ENCODE measurements around the gene PTPRR. TPM values are rescaled to one million over a fixed set of nuclear protein-coding genes. Genes with fewer than 3 reads are reported as not detected.

PTPRR gene
- total RNA-seq, 1 experiment from 2014 or later: 1.3 TPM

DNA sequence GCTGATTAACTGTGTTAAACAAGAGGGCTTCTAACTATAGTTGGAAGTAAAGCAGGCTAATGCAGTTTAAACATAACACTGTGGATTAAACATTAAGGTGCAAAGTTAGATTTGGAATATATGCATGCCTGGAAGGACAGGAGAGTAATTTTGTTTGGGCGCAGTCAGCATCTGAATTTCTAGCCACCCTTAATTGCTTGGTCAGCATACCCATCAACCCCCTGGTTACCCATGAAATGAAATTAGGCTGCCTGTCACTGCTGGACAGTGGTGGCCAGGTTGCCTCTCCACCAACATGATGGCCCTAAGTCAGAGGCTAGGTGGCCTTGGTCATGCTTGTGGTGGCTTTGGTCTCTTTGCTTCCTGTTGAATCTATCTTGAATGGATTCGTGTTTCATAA is 253.3 kb downstream of the PTPRR start:
- Histone ChIP-seq H3K27me3 (replicated peaks; ENCODE audit: control insufficient read depth, insufficient read depth, low read length) (no peaks in the 10 kb centered on the region), H3K36me3 (ENCODE audit: control insufficient read depth, insufficient read depth, low read length) (no peaks in the 10 kb centered on the region), H3K4me3 (ENCODE audit: low read depth, low read length) (no peak overlapping the region), H3K4me1 (no peaks in the 10 kb centered on the region), H3K9me3 (no peaks in the 10 kb centered on the region)
- intact Hi-C loops (cut with micrococcal nuclease; ENCODE audit: unreplicated experiment): no loop called here
- H3K9me3 Mint-ChIP-seq (ENCODE audit: unreplicated experiment): no peaks in the 10 kb centered on the region
- ChIA-PET CTCF (no interaction called here), POLR2A (no interaction called here)
- H3K36me3 Mint-ChIP-seq (ENCODE audit: insufficient read depth, unreplicated experiment): no peaks in the 10 kb centered on the region
- BruUV-seq (replicated peaks): no TSS peak
- peaks cover 3% of the 10 kb centered on the region for H3K27me3 Mint-ChIP-seq (ENCODE audit: insufficient read depth, unreplicated experiment)
- no peak for DNase-seq
- no peak overlapping the region for H3K27ac Mint-ChIP-seq (ENCODE audit: unreplicated experiment)
- TF ChIP-seq, protein P1, sequence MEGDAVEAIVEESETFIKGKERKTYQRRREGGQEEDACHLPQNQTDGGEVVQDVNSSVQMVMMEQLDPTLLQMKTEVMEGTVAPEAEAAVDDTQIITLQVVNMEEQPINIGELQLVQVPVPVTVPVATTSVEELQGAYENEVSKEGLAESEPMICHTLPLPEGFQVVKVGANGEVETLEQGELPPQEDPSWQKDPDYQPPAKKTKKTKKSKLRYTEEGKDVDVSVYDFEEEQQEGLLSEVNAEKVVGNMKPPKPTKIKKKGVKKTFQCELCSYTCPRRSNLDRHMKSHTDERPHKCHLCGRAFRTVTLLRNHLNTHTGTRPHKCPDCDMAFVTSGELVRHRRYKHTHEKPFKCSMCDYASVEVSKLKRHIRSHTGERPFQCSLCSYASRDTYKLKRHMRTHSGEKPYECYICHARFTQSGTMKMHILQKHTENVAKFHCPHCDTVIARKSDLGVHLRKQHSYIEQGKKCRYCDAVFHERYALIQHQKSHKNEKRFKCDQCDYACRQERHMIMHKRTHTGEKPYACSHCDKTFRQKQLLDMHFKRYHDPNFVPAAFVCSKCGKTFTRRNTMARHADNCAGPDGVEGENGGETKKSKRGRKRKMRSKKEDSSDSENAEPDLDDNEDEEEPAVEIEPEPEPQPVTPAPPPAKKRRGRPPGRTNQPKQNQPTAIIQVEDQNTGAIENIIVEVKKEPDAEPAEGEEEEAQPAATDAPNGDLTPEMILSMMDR (IDR thresholded peaks at IDR 0.05; ENCODE audit: insufficient read depth in 1 of 2, low read depth in 1 of 2, low read length in 1 of 2, severe bottlenecking in 1 of 2, unreplicated experiment in 1 of 2): no peak
- no peak overlapping the region for H3K4me3 Mint-ChIP-seq (ENCODE audit: unreplicated experiment)
- no peaks in the 10 kb centered on the region for H3K4me1 Mint-ChIP-seq (ENCODE audit: low read depth, unreplicated experiment)

DNA sequence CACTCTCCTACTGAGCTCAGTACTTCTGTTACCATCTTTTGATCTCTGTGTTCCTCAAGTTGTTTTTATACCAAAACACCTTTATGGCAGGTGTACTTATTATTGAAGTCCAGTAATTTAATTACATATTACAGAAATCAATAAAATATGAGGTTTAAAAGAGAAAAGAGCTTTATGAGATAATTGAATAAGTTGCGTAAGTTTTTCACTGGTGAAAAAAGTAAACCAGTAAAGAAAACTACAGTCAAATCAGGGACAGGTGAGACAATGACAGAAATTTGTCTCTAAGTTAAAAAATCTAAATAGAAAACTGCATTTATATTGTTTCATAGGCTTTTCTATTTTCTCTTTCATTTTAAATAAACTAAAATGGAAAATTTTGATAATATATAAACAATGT is 254.2 kb downstream of the PTPRR start:
- Histone ChIP-seq H3K4me3 (ENCODE audit: low read depth, low read length) (no peak overlapping the region), H3K27me3 (replicated peaks; ENCODE audit: control insufficient read depth, insufficient read depth, low read length) (no peaks in the 10 kb centered on the region), H3K4me1 (no peaks in the 10 kb centered on the region), H3K36me3 (ENCODE audit: control insufficient read depth, insufficient read depth, low read length) (no peaks in the 10 kb centered on the region), H3K9me3 (no peaks in the 10 kb centered on the region)
- Mint-ChIP-seq H3K27ac (ENCODE audit: unreplicated experiment) (no peak overlapping the region), H3K4me3 (ENCODE audit: unreplicated experiment) (no peak overlapping the region), H3K4me1 (ENCODE audit: low read depth, unreplicated experiment) (no peaks in the 10 kb centered on the region), H3K27me3 (ENCODE audit: insufficient read depth, unreplicated experiment) (peaks cover 3% of the 10 kb centered on the region), H3K9me3 (ENCODE audit: unreplicated experiment) (no peaks in the 10 kb centered on the region), H3K36me3 (ENCODE audit: insufficient read depth, unreplicated experiment) (no peaks in the 10 kb centered on the region)
- ChIA-PET POLR2A (no interaction called here), CTCF (no interaction called here)
- DNase-seq: no peak
- TF ChIP-seq, protein P1 (IDR thresholded peaks at IDR 0.05; ENCODE audit: insufficient read depth in 1 of 2, low read depth in 1 of 2, low read length in 1 of 2, severe bottlenecking in 1 of 2, unreplicated experiment in 1 of 2): no peak
- BruUV-seq (replicated peaks): no TSS peak
- intact Hi-C loops (cut with micrococcal nuclease; ENCODE audit: unreplicated experiment): no loop called here

DNA sequence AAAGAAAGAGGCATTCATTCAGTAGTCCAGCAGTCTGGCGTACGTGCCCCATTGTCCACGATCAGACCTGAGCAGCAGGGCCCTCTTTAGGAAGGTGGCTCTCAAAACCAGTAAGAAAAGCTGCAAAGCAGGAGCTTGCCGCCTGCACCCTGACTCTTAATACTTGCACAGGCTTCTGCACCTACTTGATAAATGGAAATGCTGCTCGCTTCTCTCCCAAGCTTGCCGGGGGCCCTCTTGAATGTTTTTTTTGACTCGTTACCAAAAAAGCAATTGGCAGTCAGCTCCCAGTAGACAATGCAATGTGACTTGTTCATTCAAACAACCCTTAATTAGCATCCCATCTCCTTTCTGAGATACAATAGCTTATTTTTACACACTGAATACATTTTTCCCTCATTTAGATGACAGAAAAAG is 256.1 kb downstream of the PTPRR start:
- H3K4me1 Mint-ChIP-seq (ENCODE audit: low read depth, unreplicated experiment): no peaks in the 10 kb centered on the region
- intact Hi-C loops (cut with micrococcal nuclease; ENCODE audit: unreplicated experiment): no loop called here
- H3K27me3 ChIP-seq (replicated peaks; ENCODE audit: control insufficient read depth, insufficient read depth, low read length): no peaks in the 10 kb centered on the region
- H3K4me3 ChIP-seq (ENCODE audit: low read depth, low read length): no peak overlapping the region
- TF ChIP-seq, protein P1 (IDR thresholded peaks at IDR 0.05; ENCODE audit: insufficient read depth in 1 of 2, low read depth in 1 of 2, low read length in 1 of 2, severe bottlenecking in 1 of 2, unreplicated experiment in 1 of 2): no peak
- no peaks in the 10 kb centered on the region for H3K36me3 ChIP-seq (ENCODE audit: control insufficient read depth, insufficient read depth, low read length)
- DNase-seq: no peak
- ChIA-PET POLR2A (no interaction called here), CTCF (no interaction called here)
- H3K27ac Mint-ChIP-seq (ENCODE audit: unreplicated experiment): no peak overlapping the region
- H3K36me3 Mint-ChIP-seq (ENCODE audit: insufficient read depth, unreplicated experiment): no peaks in the 10 kb centered on the region
- no peaks in the 10 kb centered on the region for H3K4me1 ChIP-seq
- no TSS peak for BruUV-seq (replicated peaks)
- H3K9me3 Mint-ChIP-seq (ENCODE audit: unreplicated experiment): no peaks in the 10 kb centered on the region
- no peak overlapping the region for H3K4me3 Mint-ChIP-seq (ENCODE audit: unreplicated experiment)
- H3K9me3 ChIP-seq: no peaks in the 10 kb centered on the region
- no peaks in the 10 kb centered on the region for H3K27me3 Mint-ChIP-seq (ENCODE audit: insufficient read depth, unreplicated experiment)
